ENCODE data around the gene GPRC5C.
A peak's percentile ranks its signal among the peaks of the same experiment; 100 is the strongest.

GPRC5C gene

GRCh38 chr17:74389084-74389753, 42.7 kb upstream of the GPRC5C start:
- CTCF ChIA-PET = interaction anchor here (0.6 to 0.7 kb wide), 2 partner anchors 10 to 230 kb away, joined by 3 to 4 read pairs; no protein-coding TSS in a partner anchor
- no peak for TF ChIP-seq CTCF (conservative IDR thresholded peaks at IDR 0.05; ENCODE audit: low read depth)
- POLR2A ChIA-PET (ENCODE audit: low non-redundant PET) = no interaction called here
- DNase-seq (ENCODE audit: low spot score) = no peak
- no peak overlapping the region for H3K27ac ChIP-seq

GRCh38 chr17:74389937-74390679, 41.8 kb upstream of the GPRC5C start:
- DNase-seq (ENCODE audit: low spot score) = no peak
- no peak for TF ChIP-seq CTCF (conservative IDR thresholded peaks at IDR 0.05; ENCODE audit: low read depth)
- ChIA-PET CTCF (no interaction called here), POLR2A (ENCODE audit: low non-redundant PET) (no interaction called here)
- H3K27ac ChIP-seq = no peak overlapping the region

GRCh38 chr17:74390680-74391653, 40.9 kb upstream of the GPRC5C start:
- no peak for TF ChIP-seq CTCF (conservative IDR thresholded peaks at IDR 0.05; ENCODE audit: low read depth)
- ChIA-PET POLR2A (ENCODE audit: low non-redundant PET) (no interaction called here), CTCF (interaction anchor here (2.0 kb wide), 1 partner anchor 12 kb away, joined by 7 read pairs; no protein-coding TSS in a partner anchor)
- no peak overlapping the region for H3K27ac ChIP-seq
- no peak for DNase-seq (ENCODE audit: low spot score)

- TF ChIP-seq CTCF (conservative IDR thresholded peaks at IDR 0.05; ENCODE audit: low read depth) = no peak
- no peak for DNase-seq (ENCODE audit: low spot score)
- ChIA-PET POLR2A (ENCODE audit: low non-redundant PET) (no interaction called here), CTCF (interaction anchor here (2.0 kb wide), 1 partner anchor 13 kb away, joined by 7 read pairs; no protein-coding TSS in a partner anchor)
- no peak overlapping the region for H3K27ac ChIP-seq
Measured at GRCh38 chr17:74391771-74392170, 40.1 kb upstream of the GPRC5C start.

- H3K27ac ChIP-seq = peak overlapping the region; percentile 66
- TF ChIP-seq CTCF (conservative IDR thresholded peaks at IDR 0.05; ENCODE audit: low read depth) = no peak
- no peak for DNase-seq (ENCODE audit: low spot score)
- CTCF ChIA-PET = interaction anchor here (0.7 to 2.0 kb wide), 2 partner anchors 14 to 19 kb away, joined by 3 to 7 read pairs; no protein-coding TSS in a partner anchor
- POLR2A ChIA-PET (ENCODE audit: low non-redundant PET) = no interaction called here
Measured at GRCh38 chr17:74392848-74393247, 39.0 kb upstream of the GPRC5C start.

All from RWPE1 (cell line).